Measurements from ENCODE around the gene WNT6. TPM values are rescaled to one million over a fixed set of nuclear protein-coding genes. Genes with fewer than 3 reads are reported as not detected.

WNT6 gene
- total RNA-seq, 2 donors from 2014 or later = 0.25 to 0.37 TPM

DNA sequence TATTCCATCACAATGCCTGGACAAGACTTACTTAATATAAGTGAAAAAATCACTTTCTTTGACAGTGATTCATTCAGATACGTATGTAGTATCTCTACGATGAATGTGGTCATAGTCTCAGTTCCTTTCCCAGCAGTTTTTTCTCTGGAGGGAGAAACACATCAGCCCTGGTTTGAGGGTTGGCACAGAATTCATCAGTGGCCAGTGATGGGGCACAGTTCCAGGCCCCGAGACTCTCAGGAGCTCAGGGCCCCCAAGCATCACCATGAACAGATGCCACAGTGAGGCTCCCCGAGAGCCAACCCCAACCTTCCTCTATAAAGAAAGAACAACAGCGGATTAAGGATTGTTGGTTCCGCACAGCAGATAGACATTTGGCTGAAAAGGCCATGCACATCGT, 40.5 kb upstream of the WNT6 start:
- H3K9ac ChIP-seq (ENCODE audit: low read depth in 2 of 2, low read length in 2 of 2) = no peak overlapping the region
- no peaks in the 10 kb centered on the region for H3K9me3 ChIP-seq
- intact Hi-C loops (cut with DNase I) = no loop called here
- H3K4me1 ChIP-seq = no peaks in the 10 kb centered on the region
- H3K36me3 ChIP-seq = no peaks in the 10 kb centered on the region
- H3K27ac ChIP-seq = no peak overlapping the region
- TF ChIP-seq, protein P1, sequence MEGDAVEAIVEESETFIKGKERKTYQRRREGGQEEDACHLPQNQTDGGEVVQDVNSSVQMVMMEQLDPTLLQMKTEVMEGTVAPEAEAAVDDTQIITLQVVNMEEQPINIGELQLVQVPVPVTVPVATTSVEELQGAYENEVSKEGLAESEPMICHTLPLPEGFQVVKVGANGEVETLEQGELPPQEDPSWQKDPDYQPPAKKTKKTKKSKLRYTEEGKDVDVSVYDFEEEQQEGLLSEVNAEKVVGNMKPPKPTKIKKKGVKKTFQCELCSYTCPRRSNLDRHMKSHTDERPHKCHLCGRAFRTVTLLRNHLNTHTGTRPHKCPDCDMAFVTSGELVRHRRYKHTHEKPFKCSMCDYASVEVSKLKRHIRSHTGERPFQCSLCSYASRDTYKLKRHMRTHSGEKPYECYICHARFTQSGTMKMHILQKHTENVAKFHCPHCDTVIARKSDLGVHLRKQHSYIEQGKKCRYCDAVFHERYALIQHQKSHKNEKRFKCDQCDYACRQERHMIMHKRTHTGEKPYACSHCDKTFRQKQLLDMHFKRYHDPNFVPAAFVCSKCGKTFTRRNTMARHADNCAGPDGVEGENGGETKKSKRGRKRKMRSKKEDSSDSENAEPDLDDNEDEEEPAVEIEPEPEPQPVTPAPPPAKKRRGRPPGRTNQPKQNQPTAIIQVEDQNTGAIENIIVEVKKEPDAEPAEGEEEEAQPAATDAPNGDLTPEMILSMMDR (IDR thresholded peaks at IDR 0.05) = no peak
- no peak overlapping the region for H3K4me3 ChIP-seq
- no peaks in the 10 kb centered on the region for H3K27me3 ChIP-seq
- DNase-seq = no peak

DNA sequence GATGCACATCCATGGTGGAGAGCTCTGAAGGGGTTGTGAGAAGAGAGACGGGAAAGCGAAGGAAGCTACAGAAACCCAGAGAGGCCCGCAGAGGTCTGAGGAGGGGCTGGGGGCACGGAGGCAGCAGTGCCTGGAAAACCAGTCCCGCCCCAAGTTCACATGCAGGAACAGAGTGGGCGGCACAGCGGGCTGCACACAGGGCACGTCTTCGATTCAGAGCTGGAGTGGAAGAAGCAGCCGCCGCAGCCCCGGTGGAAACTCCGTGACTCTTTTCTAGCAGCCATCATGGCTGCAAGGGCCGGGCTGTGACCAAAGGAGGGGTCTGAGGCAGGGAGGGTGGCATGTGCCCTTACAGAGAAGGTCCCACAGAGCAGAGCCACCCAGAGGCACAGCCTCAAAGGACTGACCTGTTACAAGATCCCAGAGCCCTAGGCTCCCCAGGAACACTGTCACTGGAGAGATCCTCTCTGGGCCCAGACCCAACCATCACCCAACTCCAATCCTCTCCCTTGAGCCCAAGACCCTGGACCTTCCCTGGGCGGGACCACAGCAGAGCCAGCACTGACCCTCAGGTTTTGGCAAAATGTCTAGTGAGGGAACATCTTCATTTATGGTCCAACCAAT, 38.7 kb upstream of the WNT6 start:
- Histone ChIP-seq H3K9me3 (no peaks in the 10 kb centered on the region), H3K36me3 (no peaks in the 10 kb centered on the region), H3K27me3 (no peaks in the 10 kb centered on the region), H3K27ac (no peak overlapping the region), H3K9ac (ENCODE audit: low read depth in 2 of 2, low read length in 2 of 2) (no peak overlapping the region), H3K4me3 (no peak overlapping the region), H3K4me1 (no peaks in the 10 kb centered on the region)
- TF ChIP-seq, protein P1 (IDR thresholded peaks at IDR 0.05) = no peak
- DNase-seq = no peak
- intact Hi-C loops (cut with DNase I) = no loop called here

GRCh38 chr2:218821605-218822211, 37.9 kb upstream of the WNT6 start:
- Histone ChIP-seq H3K4me1 (no peaks in the 10 kb centered on the region), H3K9me3 (no peaks in the 10 kb centered on the region), H3K27me3 (no peaks in the 10 kb centered on the region), H3K9ac (ENCODE audit: low read depth in 2 of 2, low read length in 2 of 2) (no peak overlapping the region), H3K4me3 (no peak overlapping the region), H3K27ac (no peak overlapping the region), H3K36me3 (no peaks in the 10 kb centered on the region)
- DNase-seq = no peak
- TF ChIP-seq, protein P1 (IDR thresholded peaks at IDR 0.05) = no peak
- intact Hi-C loops (cut with DNase I) = no loop called here

- Histone ChIP-seq H3K27me3 (no peaks in the 10 kb centered on the region), H3K4me3 (no peak overlapping the region), H3K36me3 (no peaks in the 10 kb centered on the region), H3K9ac (ENCODE audit: low read depth in 2 of 2, low read length in 2 of 2) (no peak overlapping the region), H3K27ac (no peak overlapping the region), H3K4me1 (no peaks in the 10 kb centered on the region), H3K9me3 (no peaks in the 10 kb centered on the region)
- intact Hi-C loops (cut with DNase I) = no loop called here
- TF ChIP-seq, protein P1 (IDR thresholded peaks at IDR 0.05) = no peak
- no peak for DNase-seq
Measured at GRCh38 chr2:218822622-218823021, 37.0 kb upstream of the WNT6 start.

DNA sequence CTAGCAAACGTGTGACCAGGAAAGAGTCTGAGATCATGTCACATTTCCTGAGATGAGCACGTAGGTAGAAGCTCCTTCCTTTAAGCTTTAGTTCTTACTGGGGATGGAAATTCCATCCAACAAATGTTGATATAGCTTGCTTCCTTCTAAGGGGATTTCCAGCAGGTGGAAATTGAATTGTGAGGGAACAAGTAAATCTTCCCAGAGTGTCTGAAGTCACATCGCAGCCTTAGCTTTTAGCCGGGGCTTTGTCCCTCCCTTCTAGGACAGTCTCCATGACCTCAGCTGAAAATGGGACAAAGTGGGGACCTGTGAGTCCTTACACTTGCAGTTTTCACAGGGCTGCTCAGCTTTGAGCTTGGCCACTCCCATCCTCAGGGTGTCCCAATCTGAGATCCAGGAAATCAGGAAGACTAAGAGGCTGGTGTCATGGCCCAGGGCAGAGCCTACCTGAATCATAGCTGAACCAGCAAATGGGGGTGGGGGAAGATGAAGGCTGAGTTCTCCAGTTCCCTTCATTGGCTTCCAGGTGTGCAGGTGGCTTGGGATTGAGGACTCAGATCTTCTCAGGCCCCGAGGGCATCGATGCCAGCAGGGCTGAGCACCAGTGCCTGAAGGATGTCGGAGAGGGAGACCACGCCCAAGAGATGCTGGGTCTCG, 36.3 kb upstream of the WNT6 start:
- intact Hi-C loops (cut with DNase I) = no loop called here
- H3K4me3 ChIP-seq = no peak overlapping the region
- no peak overlapping the region for H3K9ac ChIP-seq (ENCODE audit: low read depth in 2 of 2, low read length in 2 of 2)
- no peaks in the 10 kb centered on the region for H3K27me3 ChIP-seq
- no peak for DNase-seq
- H3K27ac ChIP-seq = no peak overlapping the region
- no peaks in the 10 kb centered on the region for H3K36me3 ChIP-seq
- H3K4me1 ChIP-seq = no peaks in the 10 kb centered on the region
- no peaks in the 10 kb centered on the region for H3K9me3 ChIP-seq
- TF ChIP-seq, protein P1 (IDR thresholded peaks at IDR 0.05) = no peak
